OCI-LY1 (cell line): ENCODE measurements around the gene LAMA3.

Source experiments
- H2AFZ ChIP-seq: fragments of 200-600 bp; sonication (generic), shearing (Covaris generic); 2 replicates; pipeline ENCODE4 v1.6.0; 2014; ENCODE audit warnings: antibody characterized with exemption, mild to moderate bottlenecking, low read length
- H3F3A ChIP-seq: fragments of 200-600 bp; sonication (generic), shearing (Covaris generic); 2 replicates; pipeline ENCODE4 v1.6.0; 2014; ENCODE audit warnings: mild to moderate bottlenecking, antibody characterized with exemption, low read length, moderate library complexity; ENCODE audit not compliant: insufficient read depth
- H3K27ac ChIP-seq: fragments of 200-600 bp; sonication (generic); 2 replicates; pipeline ENCODE4 v1.5.1; 2014; ENCODE audit warnings: low read length, mixed run types, mild to moderate bottlenecking, low read depth; ENCODE audit not compliant: poor library complexity, severe bottlenecking
- H3K27me3 ChIP-seq: fragments of 200-600 bp; sonication (generic); 2 replicates; pipeline ENCODE4 v1.6.0; 2014; ENCODE audit warnings: antibody characterized with exemption, mild to moderate bottlenecking, low read length, moderate library complexity; ENCODE audit not compliant: insufficient read depth
- H3K36me3 ChIP-seq: fragments of 200-600 bp; sonication (generic); 2 replicates; pipeline ENCODE4 v1.6.1; 2014; ENCODE audit warnings: mild to moderate bottlenecking, antibody characterized with exemption, low read length, moderate library complexity, mixed read lengths; ENCODE audit not compliant: insufficient read depth
- H3K4me1 ChIP-seq: fragments of 200-600 bp; sonication (generic); 2 replicates; pipeline ENCODE4 v1.5.1; 2014; ENCODE audit warnings: mild to moderate bottlenecking, low read length, moderate library complexity; ENCODE audit not compliant: insufficient read depth, severe bottlenecking
- H3K4me2 ChIP-seq: fragments of 200-600 bp; sonication (generic), shearing (Covaris generic); 2 replicates; pipeline ENCODE4 v1.6.1; 2014; ENCODE audit warnings: low read length
- H3K4me3 ChIP-seq: fragments of 200-600 bp; sonication (generic); 2 replicates; pipeline ENCODE4 v1.5.1; 2014; ENCODE audit warnings: low read length, low read depth, mild to moderate bottlenecking, mixed read lengths; ENCODE audit not compliant: poor library complexity, severe bottlenecking
- H3K79me2 ChIP-seq: fragments of 200-600 bp; shearing (Covaris generic); 2 replicates; pipeline ENCODE4 v1.6.1; 2016; ENCODE audit warnings: mixed run types, low read length, mixed read lengths; ENCODE audit not compliant: insufficient read depth
- H3K9ac ChIP-seq: fragments of 200-600 bp; sonication (generic), shearing (Covaris generic); 2 replicates; pipeline ENCODE4 v1.6.1; 2014; ENCODE audit warnings: mild to moderate bottlenecking, low read length, mixed read lengths
- H3K9me2 ChIP-seq: fragments of 200-600 bp; sonication (generic), shearing (Covaris generic); 2 replicates; pipeline ENCODE4 v1.6.1; 2014; ENCODE audit warnings: low read depth, mild to moderate bottlenecking, low read length, mixed read lengths
- H3K9me3 ChIP-seq: fragments of 200-600 bp; shearing (Covaris generic); 2 replicates; pipeline ENCODE4 v1.6.1; 2014; ENCODE audit warnings: low read length, mixed read lengths
- H4K20me1 ChIP-seq: fragments of 200-600 bp; sonication (generic), shearing (Covaris generic); 2 replicates; pipeline ENCODE4 v1.6.0; 2016; ENCODE audit warnings: mild to moderate bottlenecking, low read length; ENCODE audit not compliant: insufficient read depth
- CTCF ChIP-seq: fragments of 200-600 bp; sonication (generic), shearing (Covaris generic); IDR thresholded peaks from 2 replicates; pipeline ENCODE4 v1.5.1; 2017; ENCODE audit warnings: mild to moderate bottlenecking, antibody characterized with exemption, low read length, moderate library complexity, mixed read lengths
- EZH2 ChIP-seq: fragments of 200-600 bp; sonication (generic), shearing (Covaris generic); IDR thresholded peaks from 2 replicates; pipeline ENCODE4 v1.8.0; 2017; ENCODE audit warnings: borderline replicate concordance, mixed run types, mild to moderate bottlenecking, antibody characterized with exemption, low read length, moderate library complexity, mixed read lengths

The LAMA3 gene

GRCh38 chr18:23879966-23880565 lies 190.8 kb downstream of the LAMA3 start:
- Histone ChIP-seq H4K20me1 (no peaks in the 10 kb centered on the region), H2AFZ (no peak overlapping the region), H3K9me2 (no peaks in the 10 kb centered on the region), H3K36me3 (no peaks in the 10 kb centered on the region), H3K79me2 (no peaks in the 10 kb centered on the region), H3K4me3 (no peak overlapping the region), H3K4me2 (no peak overlapping the region), H3F3A (no peaks in the 10 kb centered on the region), H3K9ac (no peak overlapping the region), H3K27ac (no peak overlapping the region), H3K27me3 (no peaks in the 10 kb centered on the region), H3K9me3 (no peaks in the 10 kb centered on the region), H3K4me1 (no peaks in the 10 kb centered on the region)
- no peak for TF ChIP-seq CTCF
- no peak for TF ChIP-seq EZH2

- no peak for TF ChIP-seq EZH2
- Histone ChIP-seq H3K9me3 (no peaks in the 10 kb centered on the region), H3K4me2 (no peak overlapping the region), H3K27ac (no peak overlapping the region), H3K36me3 (no peaks in the 10 kb centered on the region), H3K79me2 (no peaks in the 10 kb centered on the region), H2AFZ (no peak overlapping the region), H3F3A (no peaks in the 10 kb centered on the region), H3K9me2 (no peaks in the 10 kb centered on the region), H3K4me1 (no peaks in the 10 kb centered on the region), H4K20me1 (no peaks in the 10 kb centered on the region), H3K27me3 (no peaks in the 10 kb centered on the region), H3K9ac (no peak overlapping the region), H3K4me3 (no peak overlapping the region)
These were observed 191.8 kb downstream of the LAMA3 start for GRCh38 chr18:23880931-23881617.

GRCh38 chr18:23881778-23882177 lies 192.5 kb downstream of the LAMA3 start:
- Histone ChIP-seq H3K4me1 (no peaks in the 10 kb centered on the region), H2AFZ (no peak overlapping the region), H3F3A (no peaks in the 10 kb centered on the region), H4K20me1 (no peaks in the 10 kb centered on the region), H3K36me3 (no peaks in the 10 kb centered on the region), H3K79me2 (no peaks in the 10 kb centered on the region), H3K4me2 (no peak overlapping the region), H3K27ac (no peak overlapping the region), H3K9ac (no peak overlapping the region), H3K27me3 (no peaks in the 10 kb centered on the region), H3K4me3 (no peak overlapping the region), H3K9me2 (no peaks in the 10 kb centered on the region), H3K9me3 (no peaks in the 10 kb centered on the region)
- TF ChIP-seq CTCF (no peak), EZH2 (no peak)
